HepG2 (cell line): ENCODE results near the gene STXBP4. TPM values are rescaled to one million over a fixed set of nuclear protein-coding genes. Genes with fewer than 3 reads are reported as not detected.
A peak's percentile ranks its signal among the peaks of the same experiment; 100 is the strongest.

ENCODE experiments used
- HNF1B ChIP-seq: sonication (generic); formaldehyde crosslinking; IDR thresholded peaks from 2 replicates; pipeline ENCODE4 v1.5.1; 2020; ENCODE audit warnings: mild to moderate bottlenecking, moderate library complexity, missing genetic modification reagents
- HOXA9 ChIP-seq: sonication (generic); formaldehyde crosslinking; IDR thresholded peaks from 2 replicates; pipeline ENCODE4 v1.8.1; 2022; ENCODE audit warnings: missing genetic modification reagents, mild to moderate bottlenecking, moderate library complexity, borderline replicate concordance
- ISL2 ChIP-seq: sonication (generic); formaldehyde crosslinking; IDR thresholded peaks from 2 replicates; pipeline ENCODE4 v1.5.0; 2020; ENCODE audit warnings: missing genetic modification reagents
- MED1 ChIP-seq: sonication (generic); formaldehyde crosslinking; IDR thresholded peaks from 2 replicates; pipeline ENCODE4 v1.4.0; 2020; ENCODE audit warnings: missing genetic modification reagents
- MIXL1 ChIP-seq: IDR thresholded peaks from 2 replicates; pipeline ENCODE4 v1.6.1; 2016
- POLR2AphosphoS5 ChIP-seq: IDR thresholded peaks from 2 replicates; pipeline ENCODE4 v1.6.1; 2012; ENCODE audit warnings: low read depth, low read length
- RXRB ChIP-seq: IDR thresholded peaks from 2 replicates; pipeline ENCODE4 v1.6.1; 2016; ENCODE audit warnings: borderline replicate concordance, missing genetic modification reagents, missing compliant biosample characterization
- SAP130 ChIP-seq: IDR thresholded peaks from 2 replicates; pipeline ENCODE4 v1.6.1; 2016; ENCODE audit warnings: low read depth
- SMYD3 ChIP-seq: sonication (generic); formaldehyde crosslinking; IDR thresholded peaks from 2 replicates; pipeline ENCODE4 v1.8.1; 2023; ENCODE audit warnings: mild to moderate bottlenecking, missing genetic modification reagents
- SOX13 ChIP-seq, 3 experiments: fragments of 450-650 bp in 1 of 3; sonication (generic) in 1 of 3; formaldehyde crosslinking in 1 of 3; IDR thresholded peaks in 2 of 3; conservative IDR thresholded peaks in 1 of 3; 2 replicates each; pipeline versions ENCODE4 v1.5.0 to v1.6.1; 2016 to 2020; ENCODE audit warnings: antibody characterized with exemption in 1 of 3, mild to moderate bottlenecking in 1 of 3, missing compliant biosample characterization in 1 of 3, missing genetic modification reagents in 1 of 3, moderate library complexity in 1 of 3
- SOX5 ChIP-seq: IDR thresholded peaks from 2 replicates; pipeline ENCODE4 v1.6.1; 2016; ENCODE audit warnings: borderline replicate concordance
- SOX6 ChIP-seq, 2 experiments: fragments of 450-650 bp in 1 of 2; sonication (generic) in 1 of 2; formaldehyde crosslinking in 1 of 2; IDR thresholded peaks; 2 replicates each; pipeline versions ENCODE4 v1.4.0 to v1.6.1; 2017 to 2020; ENCODE audit warnings: antibody characterized with exemption in 1 of 2, mild to moderate bottlenecking in 1 of 2, missing genetic modification reagents in 1 of 2
- STAT5B ChIP-seq: sonication (generic); formaldehyde crosslinking; IDR thresholded peaks from 2 replicates; pipeline ENCODE4 v1.4.0; 2020; ENCODE audit warnings: missing genetic modification reagents
- TAF15 ChIP-seq: fragments of 200-400 bp; formaldehyde crosslinking; IDR thresholded peaks from one replicate; pipeline ENCODE4 v1.6.1; 2018; ENCODE audit warnings: mild to moderate bottlenecking, low read depth, low read length; ENCODE audit not compliant: poor library complexity, severe bottlenecking
- TGIF2 ChIP-seq: IDR thresholded peaks from 2 replicates; pipeline ENCODE4 v1.6.1; 2016; ENCODE audit warnings: control low read depth, missing compliant biosample characterization
- ZFP36 ChIP-seq: fragments of 150-350 bp; IDR thresholded peaks from 2 replicates; pipeline ENCODE4 v1.6.1; 2018; ENCODE audit warnings: borderline replicate concordance, low read length, low read depth; ENCODE audit not compliant: partially characterized antibody
- ZFY ChIP-seq: sonication (generic); formaldehyde crosslinking; IDR thresholded peaks from 2 replicates; pipeline ENCODE4 v1.4.0; 2020; ENCODE audit warnings: missing genetic modification reagents
- ZNF3 ChIP-seq: IDR thresholded peaks from 2 replicates; pipeline ENCODE4 v1.7.0; 2017; ENCODE audit warnings: inconsistent platforms
- ZNF639 ChIP-seq: conservative IDR thresholded peaks from 2 replicates; pipeline ENCODE4 v1.6.1; 2018; ENCODE audit warnings: missing genetic modification reagents
- ZNF878 ChIP-seq: sonication (generic); formaldehyde crosslinking; IDR thresholded peaks from 2 replicates; pipeline ENCODE4 v1.8.1; 2023; ENCODE audit warnings: mild to moderate bottlenecking, missing genetic modification reagents, moderate library complexity
- ZSCAN29 ChIP-seq: sonication (generic); formaldehyde crosslinking; conservative IDR thresholded peaks from 2 replicates; pipeline ENCODE4 v1.4.0; 2020; ENCODE audit warnings: mild to moderate bottlenecking, missing genetic modification reagents
- polyA plus RNA-seq, 8 experiments: library from polyadenylated mRNA; depleted of rRNA in 3 of 8; stranded (reverse) in 7 of 8; unstranded in 1 of 8; fragments of >200 nt; fragmentation: Illumina TruSeq in 4 of 8; extraction: Trizol in 4 of 8; gene quantifications; 2 replicates each; pipeline versions ENCODE4 v1.2.1 to v1.2.3, GENCODE V29; 2011 to 2016; ENCODE audit warnings: low read depth in 4 of 8, missing spikeins in 1 of 8, mixed read lengths in 1 of 8; ENCODE audit not compliant: insufficient read depth in 1 of 8
- total RNA-seq, 5 experiments: library from RNA; depleted of rRNA; stranded (reverse); fragments of >200 nt; fragmentation: Illumina TruSeq; extraction: Trizol; gene quantifications; 2 replicates each; pipeline ENCODE4 v1.2.3, GENCODE V29; 2016; ENCODE audit warnings: low read depth in 1 of 5
- TF ChIP-seq, protein P1 (sequence below): sonication (generic); formaldehyde crosslinking; conservative IDR thresholded peaks from 2 replicates; pipeline ENCODE4 v1.4.0; 2020; ENCODE audit warnings: missing genetic modification reagents

The STXBP4 gene
- total and polyA plus RNA-seq, 2 of the 13 experiments (the other 11 are each of a cell fraction or from before 2014, with no cell fraction given) = 8.5 to 36.1 TPM

GRCh38 chr17:54969658-54970572, 1.4 kb downstream of the STXBP4 start (continued):
- TF ChIP-seq HNF1B (CRISPR knock-in tag) = no peak
- TF ChIP-seq MIXL1 (CRISPR knock-in tag) = peak; percentile 36; the same call in 1 of the 2 replicates
- peak; percentile 60 for TF ChIP-seq ZFY (CRISPR knock-in tag)
- TF ChIP-seq ZNF3 (CRISPR knock-in tag) = 0 out of 2 replicates have a peak, but pooled peaks have one; percentile 42
- TF ChIP-seq RXRB (CRISPR knock-in tag) = 0 out of 2 replicates have a peak, but pooled peaks have one; percentile 12
- no peak for TF ChIP-seq ZNF639 (CRISPR knock-in tag)
- TF ChIP-seq TAF15 = no peak
- peak; percentile 66; the same call in 1 of the 2 replicates for TF ChIP-seq SMYD3 (CRISPR knock-in tag)
- no peak for TF ChIP-seq ZSCAN29
- TF ChIP-seq ZNF878 (CRISPR knock-in tag) = peak; percentile 51; the same call in 1 of the 2 replicates
- TF ChIP-seq SOX5 (CRISPR knock-in tag) = peak; percentile 46
- TF ChIP-seq MED1 (CRISPR knock-in tag) = peak; percentile 39; the same call in 1 of the 2 replicates
- 0 out of 2 replicates have a peak, but pooled peaks have one; percentile 39 for TF ChIP-seq TGIF2 (CRISPR knock-in tag)
- TF ChIP-seq, protein P1, sequence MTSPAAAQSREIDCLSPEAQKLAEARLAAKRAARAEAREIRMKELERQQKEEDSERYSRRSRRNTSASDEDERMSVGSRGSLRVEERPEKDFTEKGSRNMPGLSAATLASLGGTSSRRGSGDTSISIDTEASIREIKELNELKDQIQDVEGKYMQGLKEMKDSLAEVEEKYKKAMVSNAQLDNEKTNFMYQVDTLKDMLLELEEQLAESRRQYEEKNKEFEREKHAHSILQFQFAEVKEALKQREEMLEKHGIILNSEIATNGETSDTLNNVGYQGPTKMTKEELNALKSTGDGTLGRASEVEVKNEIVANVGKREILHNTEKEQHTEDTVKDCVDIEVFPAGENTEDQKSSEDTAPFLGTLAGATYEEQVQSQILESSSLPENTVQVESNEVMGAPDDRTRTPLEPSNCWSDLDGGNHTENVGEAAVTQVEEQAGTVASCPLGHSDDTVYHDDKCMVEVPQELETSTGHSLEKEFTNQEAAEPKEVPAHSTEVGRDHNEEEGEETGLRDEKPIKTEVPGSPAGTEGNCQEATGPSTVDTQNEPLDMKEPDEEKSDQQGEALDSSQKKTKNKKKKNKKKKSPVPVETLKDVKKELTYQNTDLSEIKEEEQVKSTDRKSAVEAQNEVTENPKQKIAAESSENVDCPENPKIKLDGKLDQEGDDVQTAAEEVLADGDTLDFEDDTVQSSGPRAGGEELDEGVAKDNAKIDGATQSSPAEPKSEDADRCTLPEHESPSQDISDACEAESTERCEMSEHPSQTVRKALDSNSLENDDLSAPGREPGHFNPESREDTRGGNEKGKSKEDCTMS (CRISPR knock-in tag) = 0 out of 2 replicates have a peak, but pooled peaks have one; percentile 17
- TF ChIP-seq ISL2 (CRISPR knock-in tag) = 0 out of 2 replicates have a peak, but pooled peaks have one; percentile 40
- TF ChIP-seq ZFP36 = no peak
- TF ChIP-seq POLR2AphosphoS5 = 0 out of 2 replicates have a peak, but pooled peaks have one; percentile 12
- no peak for TF ChIP-seq SOX13 (IDR thresholded peaks at IDR 0.05)
- peak in 1 of 2 experiments; percentile 69; a peak in 2 of 4 replicates for TF ChIP-seq SOX13 (CRISPR knock-in tag; conservative IDR thresholded peaks at IDR 0.05 in 1 of 2, IDR thresholded peaks at IDR 0.05 in 1 of 2)
- peak; percentile 63 for TF ChIP-seq SAP130 (CRISPR knock-in tag)
- no peak for TF ChIP-seq SOX6 (IDR thresholded peaks at IDR 0.05)
- TF ChIP-seq SOX6 (CRISPR knock-in tag; IDR thresholded peaks at IDR 0.05) = peak; percentile 52
- TF ChIP-seq HOXA9 (CRISPR knock-in tag) = no peak
- no peak for TF ChIP-seq STAT5B (CRISPR knock-in tag)
